HuH-7 (cell line): ENCODE data around the gene NFATC2IP.
"Not testable (repeated sequence)": the region's sequence is repeated elsewhere in the genome, so short reads cannot be mapped to it uniquely, and the experiment has no call there.

Experiments
- DNase-seq: peaks from one replicate; pipeline ENCODE4 v3.0.0; 2011; ENCODE audit warnings: low spot score

Gene NFATC2IP

GRCh38 chr16:28998837-28999236 lies 48.1 kb downstream of the NFATC2IP start:
- no peak for DNase-seq

GRCh38 chr16:28999577-28999976 lies 48.8 kb downstream of the NFATC2IP start:
- no peak for DNase-seq

GRCh38 chr16:29000019-29000418 lies 49.3 kb downstream of the NFATC2IP start:
- DNase-seq: no peak

GRCh38 chr16:29004496-29005139 lies 53.9 kb downstream of the NFATC2IP start:
- DNase-seq: not testable (repeated sequence)

- DNase-seq: no peak
Measured at GRCh38 chr16:29007730-29008593, 57.2 kb downstream of the NFATC2IP start.

GRCh38 chr16:29009050-29009837 lies 58.5 kb downstream of the NFATC2IP start:
- DNase-seq: no peak

- DNase-seq: no peak
Measured at GRCh38 chr16:29009838-29010166, 59.1 kb downstream of the NFATC2IP start.

GRCh38 chr16:29011112-29011511 lies 60.4 kb downstream of the NFATC2IP start:
- peak; percentile 40 for DNase-seq

GRCh38 chr16:29011851-29012250 lies 61.1 kb downstream of the NFATC2IP start:
- DNase-seq: no peak

- DNase-seq: no peak
Measured at GRCh38 chr16:29012913-29013553, 62.3 kb downstream of the NFATC2IP start.

- DNase-seq: no peak
Measured at GRCh38 chr16:29014561-29015069, 63.9 kb downstream of the NFATC2IP start.
